ENCODE results near the gene ZDHHC18.
"Not testable (repeated sequence)": the region's sequence is repeated elsewhere in the genome, so short reads cannot be mapped to it uniquely, and the experiment has no call there.

ZDHHC18 gene

DNA sequence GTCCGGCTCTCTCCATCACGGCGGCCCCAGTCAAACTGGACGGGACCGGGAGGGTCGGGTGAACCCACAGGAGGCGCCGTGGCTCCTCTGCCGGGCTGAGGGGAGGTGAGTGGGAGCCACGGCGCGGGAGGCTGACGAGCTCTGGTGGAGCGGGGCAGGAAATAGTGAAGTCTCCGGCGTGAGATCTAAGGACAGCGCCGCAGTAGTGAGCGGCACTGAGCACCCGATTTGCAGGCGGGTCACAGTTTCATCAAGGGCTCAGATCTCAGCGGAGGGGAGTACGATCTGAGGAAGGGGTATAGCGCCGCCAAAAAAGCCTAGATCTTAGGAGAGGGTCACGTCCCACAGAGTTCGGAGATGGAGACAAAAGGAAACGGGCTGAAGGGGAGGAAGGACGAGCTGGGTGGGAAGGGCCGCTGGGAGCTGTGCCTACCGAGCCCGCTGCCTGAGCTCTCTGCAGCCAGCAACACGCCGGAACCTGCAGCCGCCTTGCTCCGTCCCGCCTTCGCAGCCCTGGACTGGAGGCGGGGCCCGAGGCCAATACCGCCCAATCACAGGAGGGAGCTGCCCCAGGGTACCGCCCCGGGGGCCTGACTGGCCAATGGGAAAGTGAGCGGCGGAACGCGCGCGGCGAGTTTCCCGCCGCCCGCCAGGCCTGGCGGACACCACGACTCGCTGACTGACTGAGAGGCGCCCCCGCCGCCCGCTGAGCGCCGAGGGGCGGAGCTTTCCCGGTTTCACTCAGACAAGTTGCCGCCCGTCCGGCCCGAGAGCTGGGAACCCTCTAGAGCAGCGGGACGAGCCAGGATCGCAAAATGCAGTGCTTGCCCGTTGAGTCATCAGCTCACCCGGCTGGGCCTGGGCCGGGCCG, 38.4 kb downstream of the ZDHHC18 start:
- H3K27me3 ChIP-seq (ENCODE audit: control insufficient read depth, insufficient read depth, low read length) = no peaks in the 10 kb centered on the region
- peak overlapping the region; percentile 100 for H3K4me2 ChIP-seq (ENCODE audit: low read length)
- H3K9me3 ChIP-seq (ENCODE audit: control insufficient read depth, low read length) = no peaks in the 10 kb centered on the region
- H3K36me3 ChIP-seq (ENCODE audit: control insufficient read depth, insufficient read depth, low read length) = no peaks in the 10 kb centered on the region
- no peaks in the 10 kb centered on the region for H3K79me2 ChIP-seq
- H2AFZ ChIP-seq = peak overlapping the region; percentile 90
- no peak for TF ChIP-seq CTCF (IDR thresholded peaks at IDR 0.05)
- H3K27ac ChIP-seq = peak overlapping the region; percentile 83
- no peak overlapping the region for H3K9ac ChIP-seq
- H3K4me3 ChIP-seq (ENCODE audit: low read depth, low read length) = peak overlapping the region; percentile 61
- H3K4me1 ChIP-seq = no peaks in the 10 kb centered on the region

GRCh38 chr1:26873097-26873496, 46.6 kb downstream of the ZDHHC18 start:
- H3K4me2 ChIP-seq (ENCODE audit: low read length); H3K27me3 ChIP-seq (ENCODE audit: control insufficient read depth, insufficient read depth, low read length); H2AFZ ChIP-seq; H3K4me1 ChIP-seq; H3K4me3 ChIP-seq (ENCODE audit: low read depth, low read length); H3K36me3 ChIP-seq (ENCODE audit: control insufficient read depth, insufficient read depth, low read length); H3K9me3 ChIP-seq (ENCODE audit: control insufficient read depth, low read length); H3K79me2 ChIP-seq; H3K27ac ChIP-seq; H3K9ac ChIP-seq: not testable (repeated sequence)

DNA sequence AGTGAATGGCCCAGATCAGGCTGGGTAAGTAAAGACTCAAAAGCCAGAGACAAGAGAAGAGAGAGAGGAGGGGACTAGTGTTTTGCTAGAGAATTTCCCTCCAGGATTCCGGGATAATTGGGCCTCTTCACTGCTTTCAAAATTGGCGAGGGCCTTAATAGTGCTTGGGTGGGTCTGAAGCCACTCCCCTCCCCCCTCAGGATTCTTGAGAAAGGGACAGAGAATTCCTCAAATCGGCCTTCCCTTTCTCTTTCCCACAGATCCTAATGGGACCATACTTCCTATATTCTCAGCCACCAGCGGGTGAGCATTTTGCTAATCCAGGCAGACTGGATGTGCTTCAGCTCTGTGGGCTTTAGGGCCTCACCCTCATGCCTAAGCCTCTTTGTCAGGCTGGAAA, 48.4 kb downstream of the ZDHHC18 start:
- no peak for TF ChIP-seq CTCF (IDR thresholded peaks at IDR 0.05)
- no peaks in the 10 kb centered on the region for H3K79me2 ChIP-seq
- no peak overlapping the region for H3K4me3 ChIP-seq (ENCODE audit: low read depth, low read length)
- no peak overlapping the region for H3K27ac ChIP-seq
- no peak overlapping the region for H3K4me2 ChIP-seq (ENCODE audit: low read length)
- H3K27me3 ChIP-seq (ENCODE audit: control insufficient read depth, insufficient read depth, low read length) = no peaks in the 10 kb centered on the region
- H3K9ac ChIP-seq = no peak overlapping the region
- no peak overlapping the region for H2AFZ ChIP-seq
- no peaks in the 10 kb centered on the region for H3K36me3 ChIP-seq (ENCODE audit: control insufficient read depth, insufficient read depth, low read length)
- H3K4me1 ChIP-seq = no peaks in the 10 kb centered on the region
- H3K9me3 ChIP-seq (ENCODE audit: control insufficient read depth, low read length) = no peaks in the 10 kb centered on the region

DNA sequence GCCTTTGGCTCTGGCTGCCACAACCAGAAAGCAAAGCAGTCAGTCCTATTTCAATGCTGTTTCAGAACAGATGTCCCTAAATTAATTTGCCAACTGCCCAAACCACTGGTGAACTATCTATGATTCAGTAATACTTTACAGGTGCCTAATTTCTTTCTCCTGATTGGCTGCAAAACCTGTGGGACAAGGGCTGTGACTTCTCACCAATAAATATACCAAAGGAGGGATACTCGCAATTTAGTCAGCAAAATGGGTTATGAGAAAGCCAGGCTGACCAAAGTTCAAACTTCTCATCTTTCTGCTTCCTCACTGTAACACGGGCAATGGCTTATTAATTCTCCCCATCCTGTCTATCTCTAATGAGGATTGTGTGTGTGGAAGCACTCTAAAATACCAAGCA, 50.8 kb downstream of the ZDHHC18 start:
- Histone ChIP-seq H3K9ac (no peak overlapping the region), H3K79me2 (no peaks in the 10 kb centered on the region), H3K4me1 (no peaks in the 10 kb centered on the region), H3K36me3 (ENCODE audit: control insufficient read depth, insufficient read depth, low read length) (no peaks in the 10 kb centered on the region), H3K27ac (no peak overlapping the region), H3K4me3 (ENCODE audit: low read depth, low read length) (no peak overlapping the region), H2AFZ (no peak overlapping the region), H3K27me3 (ENCODE audit: control insufficient read depth, insufficient read depth, low read length) (no peaks in the 10 kb centered on the region), H3K9me3 (ENCODE audit: control insufficient read depth, low read length) (no peaks in the 10 kb centered on the region), H3K4me2 (ENCODE audit: low read length) (no peak overlapping the region)
- TF ChIP-seq CTCF (IDR thresholded peaks at IDR 0.05) = no peak

- Histone ChIP-seq H3K4me3 (ENCODE audit: low read depth, low read length) (no peak overlapping the region), H3K79me2 (no peaks in the 10 kb centered on the region), H3K36me3 (ENCODE audit: control insufficient read depth, insufficient read depth, low read length) (no peaks in the 10 kb centered on the region), H3K4me2 (ENCODE audit: low read length) (no peak overlapping the region), H3K27ac (no peak overlapping the region), H3K4me1 (no peaks in the 10 kb centered on the region), H3K9ac (no peak overlapping the region), H3K9me3 (ENCODE audit: control insufficient read depth, low read length) (no peaks in the 10 kb centered on the region), H2AFZ (no peak overlapping the region), H3K27me3 (ENCODE audit: control insufficient read depth, insufficient read depth, low read length) (no peaks in the 10 kb centered on the region)
- no peak for TF ChIP-seq CTCF (IDR thresholded peaks at IDR 0.05)
These were observed 53.3 kb downstream of the ZDHHC18 start for GRCh38 chr1:26879793-26880192.

- H3K9me3 ChIP-seq (ENCODE audit: control insufficient read depth, low read length); H3K4me2 ChIP-seq (ENCODE audit: low read length); H3K79me2 ChIP-seq; H3K4me3 ChIP-seq (ENCODE audit: low read depth, low read length); H2AFZ ChIP-seq; H3K4me1 ChIP-seq; H3K36me3 ChIP-seq (ENCODE audit: control insufficient read depth, insufficient read depth, low read length); H3K27me3 ChIP-seq (ENCODE audit: control insufficient read depth, insufficient read depth, low read length); H3K27ac ChIP-seq; H3K9ac ChIP-seq: not testable (repeated sequence)
These were observed 55.1 kb downstream of the ZDHHC18 start for GRCh38 chr1:26881611-26882010.
